ENCODE measurements around the gene MYO5A. TPM values are rescaled to one million over a fixed set of nuclear protein-coding genes. Genes with fewer than 3 reads are reported as not detected.
A peak's percentile ranks its signal among the peaks of the same experiment; 100 is the strongest.

Gene MYO5A
- total and polyA plus RNA-seq, 10 of the 15 experiments (the other 5 are each of a cell fraction or from before 2014, with no cell fraction given), result 4.2 to 42.9 (median 31.1) TPM

DNA sequence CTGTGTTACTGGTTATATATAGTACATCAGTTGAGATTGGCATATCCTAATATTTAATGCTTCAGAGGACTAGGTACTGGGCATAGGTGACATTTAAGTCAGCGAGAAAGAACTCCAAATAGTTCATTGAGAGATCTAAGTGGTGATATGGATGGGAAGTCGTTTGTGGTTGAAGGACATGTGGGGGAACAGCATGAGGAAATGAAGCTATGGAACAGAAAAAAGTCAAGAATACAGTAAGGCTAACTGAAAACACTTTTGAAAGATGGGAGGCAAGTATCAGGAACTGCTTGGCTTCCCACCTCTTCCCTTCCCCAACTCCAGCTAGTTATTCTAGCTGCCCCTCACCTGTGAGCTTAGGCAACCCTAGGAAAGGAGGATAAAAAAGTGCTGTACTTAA is 3.7 kb upstream of the MYO5A start (continued):
- TF ChIP-seq, protein P1, sequence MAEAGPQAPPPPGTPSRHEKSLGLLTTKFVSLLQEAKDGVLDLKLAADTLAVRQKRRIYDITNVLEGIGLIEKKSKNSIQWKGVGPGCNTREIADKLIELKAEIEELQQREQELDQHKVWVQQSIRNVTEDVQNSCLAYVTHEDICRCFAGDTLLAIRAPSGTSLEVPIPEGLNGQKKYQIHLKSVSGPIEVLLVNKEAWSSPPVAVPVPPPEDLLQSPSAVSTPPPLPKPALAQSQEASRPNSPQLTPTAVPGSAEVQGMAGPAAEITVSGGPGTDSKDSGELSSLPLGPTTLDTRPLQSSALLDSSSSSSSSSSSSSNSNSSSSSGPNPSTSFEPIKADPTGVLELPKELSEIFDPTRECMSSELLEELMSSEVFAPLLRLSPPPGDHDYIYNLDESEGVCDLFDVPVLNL (IDR thresholded peaks at IDR 0.05; ENCODE audit: low read depth, low read length), result no peak
- TF ChIP-seq SP1 (IDR thresholded peaks at IDR 0.05; ENCODE audit: low read depth, low read length) (no peak), SRF (IDR thresholded peaks at IDR 0.05; ENCODE audit: low read depth in 2 of 2, low read length in 2 of 2) (no peak), MTA3 (IDR thresholded peaks at IDR 0.05; ENCODE audit: borderline replicate concordance, low read length) (no peak), CHD1 (IDR thresholded peaks at IDR 0.05; ENCODE audit: low read depth, low read length) (no peak)
- TF ChIP-seq, protein P2, sequence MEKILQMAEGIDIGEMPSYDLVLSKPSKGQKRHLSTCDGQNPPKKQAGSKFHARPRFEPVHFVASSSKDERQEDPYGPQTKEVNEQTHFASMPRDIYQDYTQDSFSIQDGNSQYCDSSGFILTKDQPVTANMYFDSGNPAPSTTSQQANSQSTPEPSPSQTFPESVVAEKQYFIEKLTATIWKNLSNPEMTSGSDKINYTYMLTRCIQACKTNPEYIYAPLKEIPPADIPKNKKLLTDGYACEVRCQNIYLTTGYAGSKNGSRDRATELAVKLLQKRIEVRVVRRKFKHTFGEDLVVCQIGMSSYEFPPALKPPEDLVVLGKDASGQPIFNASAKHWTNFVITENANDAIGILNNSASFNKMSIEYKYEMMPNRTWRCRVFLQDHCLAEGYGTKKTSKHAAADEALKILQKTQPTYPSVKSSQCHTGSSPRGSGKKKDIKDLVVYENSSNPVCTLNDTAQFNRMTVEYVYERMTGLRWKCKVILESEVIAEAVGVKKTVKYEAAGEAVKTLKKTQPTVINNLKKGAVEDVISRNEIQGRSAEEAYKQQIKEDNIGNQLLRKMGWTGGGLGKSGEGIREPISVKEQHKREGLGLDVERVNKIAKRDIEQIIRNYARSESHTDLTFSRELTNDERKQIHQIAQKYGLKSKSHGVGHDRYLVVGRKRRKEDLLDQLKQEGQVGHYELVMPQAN (conservative IDR thresholded peaks at IDR 0.05), result no peak

DNA sequence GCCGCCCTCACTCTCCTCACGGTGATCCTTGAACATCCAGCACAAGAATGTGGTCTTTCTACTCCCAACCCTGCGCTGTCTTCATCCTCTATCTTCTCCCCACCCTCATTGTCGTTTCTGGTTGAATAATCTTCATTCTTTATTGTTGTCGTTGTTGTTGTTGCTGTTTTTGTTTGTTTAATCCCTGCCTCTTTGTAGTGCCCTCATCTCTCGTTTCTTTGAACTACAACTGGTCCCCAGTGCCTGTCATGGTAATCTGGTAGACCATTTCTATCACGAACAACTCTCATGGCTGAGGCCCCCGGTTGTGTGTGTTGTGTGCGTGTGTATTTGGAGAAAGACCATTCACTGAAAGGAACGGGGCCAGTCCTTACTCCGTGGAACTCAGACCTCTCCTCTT is 1.3 kb upstream of the MYO5A start:
- H2AFZ ChIP-seq (ENCODE audit: control insufficient read depth, low read depth, low read length), result peak overlapping the region; percentile 94
- DNase-seq (ENCODE audit: low read depth, low spot score) (no peak), ATAC-seq (no peak), FAIRE-seq (peak; percentile 54)
- peak overlapping the region; percentile 95 for H3K4me2 ChIP-seq (ENCODE audit: control insufficient read depth, insufficient read depth)
- intact Hi-C loops (cut with micrococcal nuclease; ENCODE audit: unreplicated experiment) (loop anchor here (5.0 kb wide), 2 partner anchors 153 to 198 kb away; no protein-coding TSS in a partner anchor), in situ Hi-C loops (cut with MboI) (no loop called here)
- POLR2A ChIA-PET, result no interaction called here
- no peaks in the 10 kb centered on the region for H3K27me3 ChIP-seq (replicated peaks in 1 of 2; ENCODE audit: control insufficient read depth in 2 of 2, insufficient read depth in 2 of 2, low read length in 1 of 2)
- BruUV-seq (replicated peaks), result no TSS peak
- peak overlapping the region; percentile 85; the same call in 1 of the 2 replicates for H3K4me3 ChIP-seq
- RAD21 ChIA-PET (ENCODE audit: unreplicated experiment), result no interaction called here
- CTCF ChIA-PET, result interaction anchor here (0.6 to 4.4 kb wide), 3 partner anchors 35 to 199 kb away, joined by 3 to 20 read pairs (median 7); no protein-coding TSS in a partner anchor
- 51% methylated on average over 11 of the region's 11 CpGs for WGBS (ENCODE audit: insufficient coverage, insufficient replicate concordance, low lambda C conversion rate, missing lambda C conversion rate)
- SMC1A ChIA-PET (ENCODE audit: uncharacterized antibody, unreplicated experiment), result no interaction called here
- H3K4me1 ChIP-seq (ENCODE audit: control insufficient read depth, insufficient read depth, low read length), result peaks cover 3% of the 10 kb centered on the region
- no peaks in the 10 kb centered on the region for H3K36me3 ChIP-seq (ENCODE audit: control insufficient read depth in 2 of 2, insufficient read depth in 2 of 2, low read length in 1 of 2)
- H3K27ac ChIP-seq (ENCODE audit: control insufficient read depth, insufficient read depth), result no peak overlapping the region
- no peaks in the 10 kb centered on the region; the same call in 1 of the 2 replicates for H4K20me1 ChIP-seq (ENCODE audit: control insufficient read depth, insufficient read depth)
- no peak overlapping the region for H3K9ac ChIP-seq (ENCODE audit: control insufficient read depth, insufficient read depth, low read length)
- peaks cover 21% of the 10 kb centered on the region for H3K79me2 ChIP-seq (ENCODE audit: control insufficient read depth, insufficient read depth, low read length)
- H3K9me3 ChIP-seq (replicated peaks; ENCODE audit: control insufficient read depth, insufficient read depth, low read length), result no peaks in the 10 kb centered on the region
- TF ChIP-seq ZNF274 (IDR thresholded peaks at IDR 0.05; ENCODE audit: insufficient read depth, insufficient read length), result no peak
- no peak for TF ChIP-seq SMARCA5 (IDR thresholded peaks at IDR 0.05)
- TF ChIP-seq ETV6 (conservative IDR thresholded peaks at IDR 0.05 in 1 of 2, IDR thresholded peaks at IDR 0.05 in 1 of 2; ENCODE audit: borderline replicate concordance in 1 of 2, low read depth in 1 of 2), result no peak
- TF ChIP-seq, protein P3, sequence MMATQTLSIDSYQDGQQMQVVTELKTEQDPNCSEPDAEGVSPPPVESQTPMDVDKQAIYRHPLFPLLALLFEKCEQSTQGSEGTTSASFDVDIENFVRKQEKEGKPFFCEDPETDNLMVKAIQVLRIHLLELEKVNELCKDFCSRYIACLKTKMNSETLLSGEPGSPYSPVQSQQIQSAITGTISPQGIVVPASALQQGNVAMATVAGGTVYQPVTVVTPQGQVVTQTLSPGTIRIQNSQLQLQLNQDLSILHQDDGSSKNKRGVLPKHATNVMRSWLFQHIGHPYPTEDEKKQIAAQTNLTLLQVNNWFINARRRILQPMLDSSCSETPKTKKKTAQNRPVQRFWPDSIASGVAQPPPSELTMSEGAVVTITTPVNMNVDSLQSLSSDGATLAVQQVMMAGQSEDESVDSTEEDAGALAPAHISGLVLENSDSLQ (IDR thresholded peaks at IDR 0.05), result no peak
- TF ChIP-seq CREB1 (IDR thresholded peaks at IDR 0.05; ENCODE audit: low read depth), result no peak
- TF ChIP-seq BMI1 (IDR thresholded peaks at IDR 0.05; ENCODE audit: borderline replicate concordance), result no peak
- no peak for TF ChIP-seq ZNF622 (IDR thresholded peaks at IDR 0.05)
- TF ChIP-seq, protein P4, sequence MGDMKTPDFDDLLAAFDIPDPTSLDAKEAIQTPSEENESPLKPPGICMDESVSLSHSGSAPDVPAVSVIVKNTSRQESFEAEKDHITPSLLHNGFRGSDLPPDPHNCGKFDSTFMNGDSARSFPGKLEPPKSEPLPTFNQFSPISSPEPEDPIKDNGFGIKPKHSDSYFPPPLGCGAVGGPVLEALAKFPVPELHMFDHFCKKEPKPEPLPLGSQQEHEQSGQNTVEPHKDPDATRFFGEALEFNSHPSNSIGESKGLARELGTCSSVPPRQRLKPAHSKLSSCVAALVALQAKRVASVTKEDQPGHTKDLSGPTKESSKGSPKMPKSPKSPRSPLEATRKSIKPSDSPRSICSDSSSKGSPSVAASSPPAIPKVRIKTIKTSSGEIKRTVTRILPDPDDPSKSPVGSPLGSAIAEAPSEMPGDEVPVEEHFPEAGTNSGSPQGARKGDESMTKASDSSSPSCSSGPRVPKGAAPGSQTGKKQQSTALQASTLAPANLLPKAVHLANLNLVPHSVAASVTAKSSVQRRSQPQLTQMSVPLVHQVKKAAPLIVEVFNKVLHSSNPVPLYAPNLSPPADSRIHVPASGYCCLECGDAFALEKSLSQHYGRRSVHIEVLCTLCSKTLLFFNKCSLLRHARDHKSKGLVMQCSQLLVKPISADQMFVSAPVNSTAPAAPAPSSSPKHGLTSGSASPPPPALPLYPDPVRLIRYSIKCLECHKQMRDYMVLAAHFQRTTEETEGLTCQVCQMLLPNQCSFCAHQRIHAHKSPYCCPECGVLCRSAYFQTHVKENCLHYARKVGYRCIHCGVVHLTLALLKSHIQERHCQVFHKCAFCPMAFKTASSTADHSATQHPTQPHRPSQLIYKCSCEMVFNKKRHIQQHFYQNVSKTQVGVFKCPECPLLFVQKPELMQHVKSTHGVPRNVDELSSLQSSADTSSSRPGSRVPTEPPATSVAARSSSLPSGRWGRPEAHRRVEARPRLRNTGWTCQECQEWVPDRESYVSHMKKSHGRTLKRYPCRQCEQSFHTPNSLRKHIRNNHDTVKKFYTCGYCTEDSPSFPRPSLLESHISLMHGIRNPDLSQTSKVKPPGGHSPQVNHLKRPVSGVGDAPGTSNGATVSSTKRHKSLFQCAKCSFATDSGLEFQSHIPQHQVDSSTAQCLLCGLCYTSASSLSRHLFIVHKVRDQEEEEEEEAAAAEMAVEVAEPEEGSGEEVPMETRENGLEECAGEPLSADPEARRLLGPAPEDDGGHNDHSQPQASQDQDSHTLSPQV (IDR thresholded peaks at IDR 0.05), result no peak
- TF ChIP-seq SPI1 (IDR thresholded peaks at IDR 0.05; ENCODE audit: borderline replicate concordance, insufficient read depth, low read depth, low read length), result no peak
